H9 (cell line): ENCODE results near the gene TRPV3. TPM values are rescaled to one million over a fixed set of nuclear protein-coding genes. Genes with fewer than 3 reads are reported as not detected.

Source experiments
- DNase-seq: peaks from one replicate; pipeline ENCODE4 v3.0.0-alpha.2; 2017
- H2AFZ ChIP-seq: one replicate; pipeline ENCODE4 v1.6.1; 2013; ENCODE audit warnings: mild to moderate bottlenecking, low read length, control low read depth, moderate library complexity
- H2AK5ac ChIP-seq: 2 replicates; pipeline ENCODE4 v1.6.1; 2013; ENCODE audit warnings: low read length, control low read depth, mixed read lengths; ENCODE audit not compliant: insufficient read length
- H2BK120ac ChIP-seq: one replicate; pipeline ENCODE4 v1.6.1; 2013; ENCODE audit warnings: low read depth, mild to moderate bottlenecking, low read length, control low read depth, inconsistent platforms; ENCODE audit not compliant: poor library complexity, severe bottlenecking
- H2BK12ac ChIP-seq: 2 replicates; pipeline ENCODE4 v1.6.1; 2013; ENCODE audit warnings: low read length, control low read depth, mixed read lengths, low read depth; ENCODE audit not compliant: insufficient read length
- H2BK15ac ChIP-seq: 2 replicates; pipeline ENCODE4 v1.6.1; 2013; ENCODE audit warnings: low read depth, low read length, control low read depth
- H2BK20ac ChIP-seq: one replicate; pipeline ENCODE4 v1.6.1; 2013; ENCODE audit warnings: low read depth, mild to moderate bottlenecking, low read length, control low read depth, inconsistent platforms; ENCODE audit not compliant: poor library complexity, severe bottlenecking
- H2BK5ac ChIP-seq: 2 replicates; pipeline ENCODE4 v1.6.1; 2013; ENCODE audit warnings: low read length, control low read depth, mixed read lengths; ENCODE audit not compliant: insufficient read length
- H3K14ac ChIP-seq: 2 replicates; pipeline ENCODE4 v1.6.1; 2013; ENCODE audit warnings: low read length, control low read depth; ENCODE audit not compliant: insufficient read depth
- H3K18ac ChIP-seq: 2 replicates; pipeline ENCODE4 v1.6.1; 2013; ENCODE audit warnings: low read depth, mild to moderate bottlenecking, mixed read lengths, low read length, control low read depth; ENCODE audit not compliant: insufficient read length
- H3K23ac ChIP-seq: 2 replicates; pipeline ENCODE4 v1.6.1; 2013; ENCODE audit warnings: low read length, control low read depth, mixed read lengths, low read depth; ENCODE audit not compliant: insufficient read length
- H3K23me2 ChIP-seq: 2 replicates; pipeline ENCODE4 v1.6.1; 2013; ENCODE audit warnings: low read depth, mild to moderate bottlenecking, mixed read lengths, low read length, control low read depth; ENCODE audit not compliant: insufficient read length, poor library complexity, severe bottlenecking
- H3K27ac ChIP-seq: 2 replicates; pipeline ENCODE4 v1.5.1; 2013; ENCODE audit warnings: low read length, control low read depth, mixed read lengths, low read depth; ENCODE audit not compliant: insufficient read length
- H3K27me3 ChIP-seq: 2 replicates; pipeline ENCODE4 v1.6.1; 2013; ENCODE audit warnings: low read length, control low read depth, inconsistent platforms; ENCODE audit not compliant: insufficient read depth
- H3K4ac ChIP-seq: 2 replicates; pipeline ENCODE4 v1.6.1; 2013; ENCODE audit warnings: low read depth, mild to moderate bottlenecking, control low read depth, inconsistent platforms, low read length, moderate library complexity
- H3K4me1 ChIP-seq: 2 replicates; pipeline ENCODE4 v1.6.1; 2013; ENCODE audit warnings: low read length, control low read depth, inconsistent platforms; ENCODE audit not compliant: insufficient read depth
- H3K4me2 ChIP-seq: 2 replicates; pipeline ENCODE4 v1.6.1; 2013; ENCODE audit warnings: low read length, control low read depth, mixed read lengths; ENCODE audit not compliant: insufficient read length, insufficient read depth
- H3K56ac ChIP-seq: 2 replicates; pipeline ENCODE4 v1.6.1; 2013; ENCODE audit warnings: low read depth, mild to moderate bottlenecking, mixed read lengths, low read length, control low read depth; ENCODE audit not compliant: insufficient read length
- H3K79me1 ChIP-seq: 2 replicates; pipeline ENCODE4 v1.6.1; 2013; ENCODE audit warnings: low read depth, mild to moderate bottlenecking, moderate library complexity, low read length, control low read depth, inconsistent platforms; ENCODE audit not compliant: insufficient read depth, poor library complexity, severe bottlenecking
- H3K79me2 ChIP-seq: 2 replicates; pipeline ENCODE4 v1.6.1; 2013; ENCODE audit warnings: low read length, control low read depth, inconsistent platforms; ENCODE audit not compliant: insufficient read depth
- H3K9ac ChIP-seq: 2 replicates; pipeline ENCODE4 v1.6.1; 2013; ENCODE audit warnings: low read length, control low read depth, mixed read lengths; ENCODE audit not compliant: insufficient read length; ENCODE audit errors: extremely low read depth
- H3K9me3 ChIP-seq: one replicate; pipeline ENCODE4 v1.6.1; 2013; ENCODE audit warnings: low read depth, low read length, inconsistent platforms; ENCODE audit not compliant: control insufficient read depth
- H3T11ph ChIP-seq: one replicate; pipeline ENCODE4 v1.6.1; 2013; ENCODE audit warnings: mild to moderate bottlenecking, low read length, control low read depth, inconsistent platforms
- H4K20me1 ChIP-seq: one replicate; pipeline ENCODE4 v1.6.1; 2013; ENCODE audit not compliant: control insufficient read depth, insufficient read length, insufficient read depth
- H4K5ac ChIP-seq: 2 replicates; pipeline ENCODE4 v1.6.1; 2013; ENCODE audit warnings: low read depth, mild to moderate bottlenecking, mixed read lengths, low read length, control low read depth; ENCODE audit not compliant: insufficient read length
- H4K8ac ChIP-seq: replicated peaks from 2 replicates; pipeline ENCODE4 v1.6.1; 2013; ENCODE audit warnings: low read length, control low read depth, mixed read lengths, low read depth; ENCODE audit not compliant: insufficient read length
- H4K91ac ChIP-seq: 2 replicates; pipeline ENCODE4 v1.6.1; 2013; ENCODE audit warnings: low read depth, mild to moderate bottlenecking, moderate library complexity, mixed read lengths, low read length, control low read depth; ENCODE audit not compliant: insufficient read length
- H3K27ac Mint-ChIP-seq, 3 experiments: 2 replicates in 2 of 3; 3 replicates in 1 of 3; pipeline ENCODE4 v1.8.0; 2020 to 2021; ENCODE audit warnings: mixed read lengths in 3 of 3, mild to moderate bottlenecking in 1 of 3, moderate library complexity in 1 of 3
- H3K27me3 Mint-ChIP-seq: 2 replicates; pipeline ENCODE4 v1.8.0; 2021; ENCODE audit warnings: low read depth, mild to moderate bottlenecking, moderate library complexity, mixed read lengths
- H3K36me3 Mint-ChIP-seq, 3 experiments: 2 replicates in 2 of 3; 3 replicates in 1 of 3; pipeline ENCODE4 v1.8.0; 2020 to 2021; ENCODE audit warnings: low read depth in 3 of 3, mixed read lengths in 3 of 3; ENCODE audit not compliant: insufficient read depth in 1 of 3
- H3K4me1 Mint-ChIP-seq, 2 experiments: 2 replicates each; pipeline ENCODE4 v1.8.0; 2020; ENCODE audit warnings: mixed read lengths in 2 of 2
- H3K4me3 Mint-ChIP-seq, 2 experiments: 2 replicates in 1 of 2; 3 replicates in 1 of 2; pipeline ENCODE4 v1.8.0; 2020 to 2021; ENCODE audit warnings: mild to moderate bottlenecking in 2 of 2, mixed read lengths in 2 of 2, moderate library complexity in 1 of 2
- H3K9me3 Mint-ChIP-seq, 2 experiments: 2 replicates in 1 of 2; 3 replicates in 1 of 2; pipeline ENCODE4 v1.8.0; 2020; ENCODE audit warnings: mild to moderate bottlenecking in 2 of 2, mixed read lengths in 2 of 2, moderate library complexity in 1 of 2
- CTCF ChIP-seq: fragments of 200-600 bp; sonication (generic); conservative IDR thresholded peaks from 3 replicates; pipeline ENCODE4 v1.8.0; 2021; ENCODE audit warnings: antibody characterized with exemption, mild to moderate bottlenecking
- WGBS: extraction: QIAGEN DNeasy Blood & Tissue Kit; methylation state at CpG from one replicate; pipeline ENCODE4 v1.1.7; 2013; ENCODE audit warnings: missing lambda C conversion rate, low lambda C conversion rate, mixed read lengths; ENCODE audit not compliant: insufficient read length; ENCODE audit errors: extremely low coverage; 5-methylcytosine and 5-hydroxymethylcytosine counted together
- total RNA-seq: library from RNA; stranded (reverse); gene quantifications from 2 replicates; pipeline ENCODE4 v1.2.1, GENCODE V29; 2021

The TRPV3 gene
- total RNA-seq, 1 experiment from 2014 or later, result 0.63 TPM

- no peak overlapping the region for H2AK5ac ChIP-seq
- no peak overlapping the region for H4K8ac ChIP-seq
- no peaks in the 10 kb centered on the region for H3K79me1 ChIP-seq
- no peak overlapping the region for H3K23ac ChIP-seq
- H2BK12ac ChIP-seq, result no peak overlapping the region
- Mint-ChIP-seq H3K4me1 (peaks cover 15 to 35% of the 10 kb centered on the region in 2 experiments), H3K4me3 (no peak overlapping the region), H3K27me3 (peaks cover 2% of the 10 kb centered on the region), H3K27ac (no peak overlapping the region), H3K9me3 (no peaks in the 10 kb centered on the region), H3K36me3 (no peaks in the 10 kb centered on the region)
- H4K91ac ChIP-seq, result no peak overlapping the region
- no peak overlapping the region for H2BK120ac ChIP-seq
- H2BK20ac ChIP-seq, result no peak overlapping the region
- H2BK5ac ChIP-seq, result no peak overlapping the region
- no peaks in the 10 kb centered on the region for H3K9me3 ChIP-seq
- no peak overlapping the region for H4K5ac ChIP-seq
- H3K56ac ChIP-seq, result no peak overlapping the region
- WGBS, result no CpG with 5 or more reads among the region's 21 CpGs
- peaks cover under 1% of the 10 kb centered on the region; the same call in 1 of the 2 replicates for H3K4me1 ChIP-seq
- no peaks in the 10 kb centered on the region for H3K79me2 ChIP-seq
- no peak overlapping the region for H2BK15ac ChIP-seq
- H3K4ac ChIP-seq, result no peak overlapping the region
- peaks cover 6% of the 10 kb centered on the region for H3K23me2 ChIP-seq
- H3K14ac ChIP-seq, result no peak overlapping the region
- no peak overlapping the region for H2AFZ ChIP-seq
- H3T11ph ChIP-seq, result no peak overlapping the region
- H3K9ac ChIP-seq, result no peak overlapping the region
- no peaks in the 10 kb centered on the region for H4K20me1 ChIP-seq
- H3K27me3 ChIP-seq, result no peaks in the 10 kb centered on the region
- no peak overlapping the region for H3K18ac ChIP-seq
- peak; percentile 26 for DNase-seq
- no peak for TF ChIP-seq CTCF
- no peak overlapping the region for H3K27ac ChIP-seq
- H3K4me2 ChIP-seq, result no peak overlapping the region
Measured at GRCh38 chr17:3531266-3532101, 26.1 kb downstream of the TRPV3 start.
